ENCODE data around the gene PHF19.

PHF19 gene

GRCh38 chr9:120846906-120847305 is 30.1 kb downstream of the PHF19 start:
- Mint-ChIP-seq H3K27ac (peak overlapping the region; percentile 99), H3K4me1 (peaks cover 56% of the 10 kb centered on the region), H3K36me3 (ENCODE audit: low read depth) (peaks cover 15% of the 10 kb centered on the region), H3K9me3 (no peaks in the 10 kb centered on the region), H3K27me3 (no peaks in the 10 kb centered on the region), H3K4me3 (peak overlapping the region; percentile 93)
- no peak for DNase-seq
- ATAC-seq = no peak

GRCh38 chr9:120846251-120846889 is 30.6 kb downstream of the PHF19 start:
- DNase-seq = no peak
- no peaks in the 10 kb centered on the region for H3K9me3 Mint-ChIP-seq
- peak overlapping the region; percentile 99 for H3K27ac Mint-ChIP-seq
- ATAC-seq = peak; percentile 5
- peaks cover 20% of the 10 kb centered on the region for H3K36me3 Mint-ChIP-seq (ENCODE audit: low read depth)
- peak overlapping the region; percentile 93 for H3K4me3 Mint-ChIP-seq
- peaks cover 61% of the 10 kb centered on the region for H3K4me1 Mint-ChIP-seq
- H3K27me3 Mint-ChIP-seq = no peaks in the 10 kb centered on the region

- H3K4me1 Mint-ChIP-seq = peaks cover 67% of the 10 kb centered on the region
- peak overlapping the region; percentile 99 for H3K27ac Mint-ChIP-seq
- H3K27me3 Mint-ChIP-seq = no peaks in the 10 kb centered on the region
- peak; percentile 49 for DNase-seq
- H3K4me3 Mint-ChIP-seq = peak overlapping the region; percentile 93
- H3K9me3 Mint-ChIP-seq = no peaks in the 10 kb centered on the region
- peaks cover 23% of the 10 kb centered on the region for H3K36me3 Mint-ChIP-seq (ENCODE audit: low read depth)
- peak; percentile 55 for ATAC-seq
Measured at GRCh38 chr9:120845255-120845654, 31.7 kb downstream of the PHF19 start.

- ATAC-seq (peak; percentile 96), DNase-seq (peak; percentile 96)
- peak within 1 kb of the TSS; percentile 93 for H3K4me3 Mint-ChIP-seq
- H3K4me1 Mint-ChIP-seq = peaks cover 86% of the 10 kb centered on the region
- peak within 1 kb of the TSS; percentile 99 for H3K27ac Mint-ChIP-seq
- H3K36me3 Mint-ChIP-seq (ENCODE audit: low read depth) = peaks cover 41% of the 10 kb centered on the region
- H3K27me3 Mint-ChIP-seq = no peaks in the 10 kb centered on the region
- H3K9me3 Mint-ChIP-seq = no peaks in the 10 kb centered on the region
Measured at GRCh38 chr9:120842685-120843485, 34.1 kb downstream of the PHF19 start, which contains the start of gene PSMD5. TSS of gene PSMD5 (minus strand) at chr9:120842922. CDS start at chr9:120842909, 13 bp downstream.

GRCh38 chr9:120841930-120842684 is 34.9 kb downstream of the PHF19 start:
- no peak for DNase-seq
- peaks cover 49% of the 10 kb centered on the region for H3K36me3 Mint-ChIP-seq (ENCODE audit: low read depth)
- H3K4me3 Mint-ChIP-seq = peak overlapping the region; percentile 93

GRCh38 chr9:120839146-120839545 is 37.8 kb downstream of the PHF19 start:
- Mint-ChIP-seq H3K36me3 (ENCODE audit: low read depth) (peaks cover 59% of the 10 kb centered on the region), H3K4me1 (peaks cover 60% of the 10 kb centered on the region), H3K27me3 (no peaks in the 10 kb centered on the region), H3K4me3 (peak overlapping the region; percentile 70), H3K27ac (peak overlapping the region; percentile 94), H3K9me3 (no peaks in the 10 kb centered on the region)
- DNase-seq = no peak
- ATAC-seq = no peak

More at GRCh38 chr9:120841930-120842684, 34.9 kb downstream of the PHF19 start:
- H3K27ac Mint-ChIP-seq = peak overlapping the region; percentile 99
- H3K9me3 Mint-ChIP-seq = no peaks in the 10 kb centered on the region
- no peak for ATAC-seq
- H3K27me3 Mint-ChIP-seq = no peaks in the 10 kb centered on the region
- peaks cover 86% of the 10 kb centered on the region for H3K4me1 Mint-ChIP-seq

- no peak overlapping the region for H3K4me3 Mint-ChIP-seq
- H3K4me1 Mint-ChIP-seq = peaks cover 52% of the 10 kb centered on the region
- peak overlapping the region; percentile 94 for H3K27ac Mint-ChIP-seq
- DNase-seq (no peak), ATAC-seq (no peak)
- H3K36me3 Mint-ChIP-seq (ENCODE audit: low read depth) = peaks cover 60% of the 10 kb centered on the region
- no peaks in the 10 kb centered on the region for H3K9me3 Mint-ChIP-seq
- no peaks in the 10 kb centered on the region for H3K27me3 Mint-ChIP-seq
Measured at GRCh38 chr9:120837921-120838320, 39.1 kb downstream of the PHF19 start.

GRCh38 chr9:120833325-120833724 is 43.7 kb downstream of the PHF19 start:
- no peak overlapping the region for H3K27ac Mint-ChIP-seq
- H3K36me3 Mint-ChIP-seq (ENCODE audit: low read depth) = peaks cover 54% of the 10 kb centered on the region
- DNase-seq (no peak), ATAC-seq (no peak)
- H3K27me3 Mint-ChIP-seq = no peaks in the 10 kb centered on the region
- no peaks in the 10 kb centered on the region for H3K9me3 Mint-ChIP-seq
- no peak overlapping the region for H3K4me3 Mint-ChIP-seq
- H3K4me1 Mint-ChIP-seq = peaks cover 19% of the 10 kb centered on the region

- Mint-ChIP-seq H3K27me3 (no peaks in the 10 kb centered on the region), H3K36me3 (ENCODE audit: low read depth) (peaks cover 50% of the 10 kb centered on the region), H3K9me3 (no peaks in the 10 kb centered on the region), H3K27ac (no peak overlapping the region), H3K4me3 (no peak overlapping the region), H3K4me1 (peaks cover 14% of the 10 kb centered on the region)
- no peak for DNase-seq
- no peak for ATAC-seq
Measured at GRCh38 chr9:120832807-120833206, 44.2 kb downstream of the PHF19 start.

GRCh38 chr9:120830865-120831264 is 46.1 kb downstream of the PHF19 start:
- peaks cover 4% of the 10 kb centered on the region for H3K4me1 Mint-ChIP-seq
- ATAC-seq = no peak
- no peaks in the 10 kb centered on the region for H3K27me3 Mint-ChIP-seq
- H3K9me3 Mint-ChIP-seq = no peaks in the 10 kb centered on the region
- DNase-seq = no peak
- no peak overlapping the region for H3K4me3 Mint-ChIP-seq
- H3K36me3 Mint-ChIP-seq (ENCODE audit: low read depth) = peaks cover 56% of the 10 kb centered on the region
- no peak overlapping the region for H3K27ac Mint-ChIP-seq

- no peaks in the 10 kb centered on the region for H3K9me3 Mint-ChIP-seq
- no peaks in the 10 kb centered on the region for H3K27me3 Mint-ChIP-seq
- ATAC-seq (no peak), DNase-seq (no peak)
- H3K4me3 Mint-ChIP-seq = no peak overlapping the region
- H3K4me1 Mint-ChIP-seq = peaks cover 3% of the 10 kb centered on the region
- H3K27ac Mint-ChIP-seq = no peak overlapping the region
- peaks cover 56% of the 10 kb centered on the region for H3K36me3 Mint-ChIP-seq (ENCODE audit: low read depth)
Measured at GRCh38 chr9:120830151-120830550, 46.8 kb downstream of the PHF19 start.

GRCh38 chr9:120829650-120830049 is 47.3 kb downstream of the PHF19 start:
- no peaks in the 10 kb centered on the region for H3K27me3 Mint-ChIP-seq
- H3K4me3 Mint-ChIP-seq = no peak overlapping the region
- no peak overlapping the region for H3K27ac Mint-ChIP-seq
- ATAC-seq (no peak), DNase-seq (no peak)
- peaks cover 3% of the 10 kb centered on the region for H3K4me1 Mint-ChIP-seq
- no peaks in the 10 kb centered on the region for H3K9me3 Mint-ChIP-seq
- peaks cover 57% of the 10 kb centered on the region for H3K36me3 Mint-ChIP-seq (ENCODE audit: low read depth)

GRCh38 chr9:120820095-120820494 is 56.9 kb downstream of the PHF19 start:
- H3K36me3 Mint-ChIP-seq (ENCODE audit: low read depth) = peaks cover 68% of the 10 kb centered on the region
- no peak for DNase-seq
- H3K9me3 Mint-ChIP-seq = no peaks in the 10 kb centered on the region
- H3K4me3 Mint-ChIP-seq = no peak overlapping the region
- no peak overlapping the region for H3K27ac Mint-ChIP-seq
- no peak for ATAC-seq
- no peaks in the 10 kb centered on the region for H3K4me1 Mint-ChIP-seq
- H3K27me3 Mint-ChIP-seq = no peaks in the 10 kb centered on the region

GRCh38 chr9:120818595-120818994 is 58.4 kb downstream of the PHF19 start:
- Mint-ChIP-seq H3K36me3 (ENCODE audit: low read depth) (peaks cover 55% of the 10 kb centered on the region), H3K4me3 (no peak overlapping the region), H3K27ac (no peak overlapping the region), H3K9me3 (no peaks in the 10 kb centered on the region), H3K27me3 (no peaks in the 10 kb centered on the region), H3K4me1 (peaks cover 6% of the 10 kb centered on the region)
- DNase-seq (no peak), ATAC-seq (no peak)

Data from activated naive CD8-positive, alpha-beta T cell treated with anti-CD3 and anti-CD28 coated beads, Interleukin-2, amount 50 U/mL, for 24 hours (primary cell).